ENCODE results near the gene MTMR6.

MTMR6 gene

DNA sequence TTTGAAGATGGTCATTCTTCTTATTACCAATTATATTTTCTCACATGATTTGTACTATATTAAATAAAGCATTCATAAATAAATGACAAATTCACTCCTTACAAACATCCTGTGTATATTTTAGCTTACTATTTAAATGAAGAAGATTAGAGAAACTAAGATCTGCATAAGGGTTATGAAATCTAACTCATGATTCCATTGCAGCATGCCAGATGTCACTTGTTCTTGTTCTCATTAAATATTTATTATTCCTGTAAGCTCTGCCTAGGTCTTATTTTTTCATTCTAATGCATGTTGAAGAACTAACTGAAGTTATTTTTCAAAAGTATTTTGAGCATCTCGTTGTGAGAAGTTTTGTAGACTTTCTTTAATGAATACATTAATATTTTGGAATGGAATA is 32.5 kb upstream of the MTMR6 start:
- no peak for TF ChIP-seq CEBPB (IDR thresholded peaks at IDR 0.05)
- no peak for TF ChIP-seq EP300 (IDR thresholded peaks at IDR 0.05; ENCODE audit: borderline replicate concordance)
- TF ChIP-seq YY1 (IDR thresholded peaks at IDR 0.05; ENCODE audit: low read depth) = no peak
- TF ChIP-seq CREB1 (IDR thresholded peaks at IDR 0.05; ENCODE audit: low read depth) = no peak
- no peak for TF ChIP-seq MAX (IDR thresholded peaks at IDR 0.05)
- no peak for TF ChIP-seq EGR1 (IDR thresholded peaks at IDR 0.05)
- TF ChIP-seq RAD21 (IDR thresholded peaks at IDR 0.05; ENCODE audit: low read depth) = no peak
- TF ChIP-seq TAF1 (IDR thresholded peaks at IDR 0.05; ENCODE audit: low read depth) = no peak
- TF ChIP-seq TCF12 (IDR thresholded peaks at IDR 0.05; ENCODE audit: low read depth) = no peak
- TF ChIP-seq TEAD4 (IDR thresholded peaks at IDR 0.05) = no peak
- TF ChIP-seq ZBTB7A (IDR thresholded peaks at IDR 0.05; ENCODE audit: low read depth) = no peak
- TF ChIP-seq FOXM1 (IDR thresholded peaks at IDR 0.05; ENCODE audit: borderline replicate concordance, low read depth) = no peak
- TF ChIP-seq, protein P1, sequence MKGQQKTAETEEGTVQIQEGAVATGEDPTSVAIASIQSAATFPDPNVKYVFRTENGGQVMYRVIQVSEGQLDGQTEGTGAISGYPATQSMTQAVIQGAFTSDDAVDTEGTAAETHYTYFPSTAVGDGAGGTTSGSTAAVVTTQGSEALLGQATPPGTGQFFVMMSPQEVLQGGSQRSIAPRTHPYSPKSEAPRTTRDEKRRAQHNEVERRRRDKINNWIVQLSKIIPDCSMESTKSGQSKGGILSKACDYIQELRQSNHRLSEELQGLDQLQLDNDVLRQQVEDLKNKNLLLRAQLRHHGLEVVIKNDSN (IDR thresholded peaks at IDR 0.05) = no peak
- no peak for TF ChIP-seq NFIC (IDR thresholded peaks at IDR 0.05)
- TF ChIP-seq, protein P2, sequence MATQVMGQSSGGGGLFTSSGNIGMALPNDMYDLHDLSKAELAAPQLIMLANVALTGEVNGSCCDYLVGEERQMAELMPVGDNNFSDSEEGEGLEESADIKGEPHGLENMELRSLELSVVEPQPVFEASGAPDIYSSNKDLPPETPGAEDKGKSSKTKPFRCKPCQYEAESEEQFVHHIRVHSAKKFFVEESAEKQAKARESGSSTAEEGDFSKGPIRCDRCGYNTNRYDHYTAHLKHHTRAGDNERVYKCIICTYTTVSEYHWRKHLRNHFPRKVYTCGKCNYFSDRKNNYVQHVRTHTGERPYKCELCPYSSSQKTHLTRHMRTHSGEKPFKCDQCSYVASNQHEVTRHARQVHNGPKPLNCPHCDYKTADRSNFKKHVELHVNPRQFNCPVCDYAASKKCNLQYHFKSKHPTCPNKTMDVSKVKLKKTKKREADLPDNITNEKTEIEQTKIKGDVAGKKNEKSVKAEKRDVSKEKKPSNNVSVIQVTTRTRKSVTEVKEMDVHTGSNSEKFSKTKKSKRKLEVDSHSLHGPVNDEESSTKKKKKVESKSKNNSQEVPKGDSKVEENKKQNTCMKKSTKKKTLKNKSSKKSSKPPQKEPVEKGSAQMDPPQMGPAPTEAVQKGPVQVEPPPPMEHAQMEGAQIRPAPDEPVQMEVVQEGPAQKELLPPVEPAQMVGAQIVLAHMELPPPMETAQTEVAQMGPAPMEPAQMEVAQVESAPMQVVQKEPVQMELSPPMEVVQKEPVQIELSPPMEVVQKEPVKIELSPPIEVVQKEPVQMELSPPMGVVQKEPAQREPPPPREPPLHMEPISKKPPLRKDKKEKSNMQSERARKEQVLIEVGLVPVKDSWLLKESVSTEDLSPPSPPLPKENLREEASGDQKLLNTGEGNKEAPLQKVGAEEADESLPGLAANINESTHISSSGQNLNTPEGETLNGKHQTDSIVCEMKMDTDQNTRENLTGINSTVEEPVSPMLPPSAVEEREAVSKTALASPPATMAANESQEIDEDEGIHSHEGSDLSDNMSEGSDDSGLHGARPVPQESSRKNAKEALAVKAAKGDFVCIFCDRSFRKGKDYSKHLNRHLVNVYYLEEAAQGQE (IDR thresholded peaks at IDR 0.05; ENCODE audit: low read depth) = no peak

DNA sequence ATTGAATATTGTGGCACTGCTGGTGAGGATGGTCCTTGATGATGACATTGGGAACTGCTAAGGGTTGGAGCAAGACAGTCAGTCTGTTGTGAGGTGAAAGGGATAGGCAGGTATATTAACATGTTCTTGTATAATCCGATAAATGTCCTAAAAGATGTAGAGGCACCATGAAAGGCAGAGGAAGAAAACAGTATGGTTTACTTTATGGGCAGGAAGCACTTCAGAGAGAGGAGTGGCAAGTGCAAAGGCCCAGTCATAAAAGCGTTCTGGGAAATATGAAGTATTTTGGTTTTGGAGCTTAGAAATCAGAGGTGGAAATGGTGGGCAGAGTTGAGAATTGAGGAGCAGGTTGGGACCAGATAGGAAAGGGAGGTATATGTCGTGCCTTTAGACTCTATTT is 23.6 kb upstream of the MTMR6 start:
- TF ChIP-seq, protein P1 (IDR thresholded peaks at IDR 0.05) = no peak
- TF ChIP-seq EP300 (IDR thresholded peaks at IDR 0.05; ENCODE audit: borderline replicate concordance) (no peak), TEAD4 (IDR thresholded peaks at IDR 0.05) (no peak), YY1 (IDR thresholded peaks at IDR 0.05; ENCODE audit: low read depth) (no peak), CREB1 (IDR thresholded peaks at IDR 0.05; ENCODE audit: low read depth) (no peak), NFIC (IDR thresholded peaks at IDR 0.05) (no peak), EGR1 (IDR thresholded peaks at IDR 0.05) (no peak), FOXM1 (IDR thresholded peaks at IDR 0.05; ENCODE audit: borderline replicate concordance, low read depth) (no peak), ZBTB7A (IDR thresholded peaks at IDR 0.05; ENCODE audit: low read depth) (no peak), MAX (IDR thresholded peaks at IDR 0.05) (no peak), CEBPB (IDR thresholded peaks at IDR 0.05) (no peak), TCF12 (IDR thresholded peaks at IDR 0.05; ENCODE audit: low read depth) (no peak), RAD21 (IDR thresholded peaks at IDR 0.05; ENCODE audit: low read depth) (no peak), TAF1 (IDR thresholded peaks at IDR 0.05; ENCODE audit: low read depth) (no peak)
- TF ChIP-seq, protein P2 (IDR thresholded peaks at IDR 0.05; ENCODE audit: low read depth) = no peak

DNA sequence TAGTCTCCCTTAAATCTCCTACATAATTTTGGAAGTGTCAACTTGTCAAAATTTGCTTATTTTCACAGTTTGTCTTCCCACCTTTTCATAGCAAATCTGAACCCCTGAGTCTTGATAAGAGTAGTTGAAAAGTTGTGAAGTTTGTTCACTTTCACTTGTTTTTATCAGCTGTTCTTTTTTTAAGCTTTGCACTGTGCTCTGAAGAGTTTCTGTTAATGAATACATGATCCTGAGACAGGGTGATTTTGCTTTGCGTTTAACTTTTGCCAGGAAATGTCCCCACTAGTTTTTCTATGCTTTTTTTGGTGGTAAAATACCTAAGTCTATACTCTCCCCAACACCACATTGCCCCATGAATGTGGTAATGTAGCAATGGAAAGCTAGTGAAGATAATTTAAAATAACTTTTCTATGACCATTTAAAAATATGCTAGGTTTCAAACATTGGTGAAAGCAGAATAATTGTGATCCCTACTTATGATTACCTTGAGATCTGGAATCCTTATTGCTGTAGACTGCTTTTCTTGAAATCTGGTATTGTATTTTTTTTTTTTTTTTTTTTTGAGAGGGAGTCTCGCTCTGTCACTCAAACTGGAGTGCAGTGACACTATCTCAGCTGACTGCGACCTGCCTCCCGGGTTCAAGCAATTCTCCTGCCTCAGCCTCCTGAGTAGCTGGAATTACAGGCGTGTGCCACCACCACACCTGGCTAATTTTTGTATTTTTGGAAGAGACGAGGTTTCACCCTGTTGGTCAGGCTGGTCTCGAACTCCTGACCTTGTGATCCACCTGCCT is 19.6 kb upstream of the MTMR6 start:
- no peak for TF ChIP-seq TCF12 (IDR thresholded peaks at IDR 0.05; ENCODE audit: low read depth)
- TF ChIP-seq FOXM1 (IDR thresholded peaks at IDR 0.05; ENCODE audit: borderline replicate concordance, low read depth) = no peak
- no peak for TF ChIP-seq TEAD4 (IDR thresholded peaks at IDR 0.05)
- TF ChIP-seq, protein P1 (IDR thresholded peaks at IDR 0.05) = no peak
- TF ChIP-seq CEBPB (IDR thresholded peaks at IDR 0.05) = no peak
- no peak for TF ChIP-seq MAX (IDR thresholded peaks at IDR 0.05)
- no peak for TF ChIP-seq CREB1 (IDR thresholded peaks at IDR 0.05; ENCODE audit: low read depth)
- TF ChIP-seq ZBTB7A (IDR thresholded peaks at IDR 0.05; ENCODE audit: low read depth) = no peak
- no peak for TF ChIP-seq RAD21 (IDR thresholded peaks at IDR 0.05; ENCODE audit: low read depth)
- TF ChIP-seq, protein P2 (IDR thresholded peaks at IDR 0.05; ENCODE audit: low read depth) = no peak
- TF ChIP-seq NFIC (IDR thresholded peaks at IDR 0.05) = no peak
- TF ChIP-seq TAF1 (IDR thresholded peaks at IDR 0.05; ENCODE audit: low read depth) = no peak
- TF ChIP-seq EP300 (IDR thresholded peaks at IDR 0.05; ENCODE audit: borderline replicate concordance) = no peak
- no peak for TF ChIP-seq EGR1 (IDR thresholded peaks at IDR 0.05)
- TF ChIP-seq YY1 (IDR thresholded peaks at IDR 0.05; ENCODE audit: low read depth) = no peak
